Erythroblast (primary cell): ENCODE measurements around the gene NSUN5.

Experiments used
- GATA1 ChIP-seq: IDR thresholded peaks from 2 replicates; pipeline ENCODE4 v1.6.1; 2011; ENCODE audit warnings: low read depth, mild to moderate bottlenecking, control low read depth, low read length, moderate library complexity
- POLR2A ChIP-seq: IDR thresholded peaks from 2 replicates; pipeline ENCODE4 v1.6.1; 2011; ENCODE audit warnings: mild to moderate bottlenecking, low read length

GRCh38 chr7:73340514-73340913 lies 31.9 kb upstream of the NSUN5 start:
- TF ChIP-seq POLR2A (no peak), GATA1 (no peak)
